Retinal pigment epithelial cell (primary cell): Measurements from ENCODE around the gene RBPJ.

Experiments
- DNase-seq: peaks from one replicate; pipeline ENCODE4 v3.0.0-alpha.2; 2010; ENCODE audit warnings: low read depth
- H3K4me3 ChIP-seq: 2 replicates; pipeline ENCODE4 v1.5.1; 2011; ENCODE audit warnings: mild to moderate bottlenecking, low read length, control low read depth, moderate library complexity
- CTCF ChIP-seq: conservative IDR thresholded peaks from 2 replicates; pipeline ENCODE4 v1.5.1; 2011; ENCODE audit warnings: low read depth, low read length, control low read depth, inconsistent platforms

Gene RBPJ

GRCh38 chr4:26473893-26474292, 153.1 kb downstream of the RBPJ start:
- H3K4me3 ChIP-seq = no peak overlapping the region
- TF ChIP-seq CTCF = no peak
- DNase-seq = no peak

GRCh38 chr4:26474551-26474950, 153.7 kb downstream of the RBPJ start:
- DNase-seq = no peak
- H3K4me3 ChIP-seq = no peak overlapping the region
- TF ChIP-seq CTCF = no peak

GRCh38 chr4:26475716-26476115, 154.9 kb downstream of the RBPJ start:
- TF ChIP-seq CTCF = no peak
- no peak overlapping the region for H3K4me3 ChIP-seq
- DNase-seq = no peak

- no peak for TF ChIP-seq CTCF
- DNase-seq = no peak
- H3K4me3 ChIP-seq = no peak overlapping the region
Observed at GRCh38 chr4:26476545-26476944, 155.7 kb downstream of the RBPJ start.

GRCh38 chr4:26478330-26478729, 157.5 kb downstream of the RBPJ start:
- H3K4me3 ChIP-seq = no peak overlapping the region
- no peak for DNase-seq
- no peak for TF ChIP-seq CTCF

- no peak overlapping the region for H3K4me3 ChIP-seq
- DNase-seq = no peak
- no peak for TF ChIP-seq CTCF
Observed at GRCh38 chr4:26482508-26483462, 162.0 kb downstream of the RBPJ start.

- no peak overlapping the region for H3K4me3 ChIP-seq
- TF ChIP-seq CTCF = no peak
- DNase-seq = no peak
Observed at GRCh38 chr4:26484032-26484515, 163.3 kb downstream of the RBPJ start.
